ENCODE measurements around the gene RMRP. TPM values are rescaled to one million over a fixed set of nuclear protein-coding genes. Genes with fewer than 3 reads are reported as not detected.

RMRP gene
- total and polyA plus RNA-seq, 10 of the 15 experiments (the other 5 are each of a cell fraction or from before 2014, with no cell fraction given): 12.0 to 42,450 (median 6,418) TPM; not detected in 4

DNA sequence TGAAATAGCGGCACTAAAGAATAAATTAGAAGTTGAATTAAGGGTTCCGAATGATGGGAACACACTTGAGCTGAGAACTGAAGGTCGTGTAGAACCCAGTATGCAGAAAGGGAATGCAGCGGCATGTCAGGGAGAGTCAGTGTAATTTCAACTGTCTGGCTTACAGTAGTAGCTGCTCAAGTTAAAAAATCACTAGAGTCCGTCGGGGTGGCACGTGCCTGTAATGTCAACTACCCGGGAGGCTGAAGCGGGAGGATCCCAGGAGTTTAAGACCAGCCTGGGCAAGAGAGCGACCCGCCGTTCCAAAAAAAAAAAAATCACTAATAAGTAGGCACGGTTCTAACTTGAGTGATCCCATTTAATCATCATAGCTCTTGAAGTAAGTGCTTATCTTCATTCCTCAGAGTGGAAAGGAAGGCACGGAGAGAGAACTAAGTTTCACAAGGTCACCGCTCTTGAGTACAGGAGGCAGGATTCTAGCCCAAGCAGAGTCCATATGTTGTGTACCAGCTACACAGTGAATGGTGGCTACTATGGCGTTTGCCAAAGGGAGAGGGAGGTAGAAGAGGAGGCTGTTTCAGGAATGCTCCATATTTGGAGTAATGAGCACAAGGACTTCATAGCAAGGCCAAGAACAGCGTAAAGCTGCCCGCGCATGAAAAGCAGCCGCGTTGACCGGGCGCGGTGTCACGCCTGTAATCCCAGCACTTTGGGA, 831 bp downstream of the RMRP start:
- CTCF ChIA-PET: interaction anchor here (1.0 to 13.5 kb wide), 13 partner anchors 8 to 99 kb away, joined by 3 to 227 read pairs (median 9); partner anchors contain the start of genes ARHGEF39, CREB3, GBA2 and RGP1
- intact Hi-C loops (cut with micrococcal nuclease; ENCODE audit: unreplicated experiment): loop anchor here (1.0 to 10.0 kb wide), 2 partner anchors 11 to 168 kb away; partner anchors contain the start of genes FAM221B and TMEM8B
- peak overlapping the region; percentile 67 for H3K4me2 ChIP-seq (ENCODE audit: control insufficient read depth, insufficient read depth)
- no peaks in the 10 kb centered on the region for H3K27me3 ChIP-seq (replicated peaks in 1 of 2; ENCODE audit: control insufficient read depth in 2 of 2, insufficient read depth in 2 of 2, low read length in 1 of 2)
- in situ Hi-C loops (cut with MboI): no loop called here
- no peaks in the 10 kb centered on the region for H4K20me1 ChIP-seq (ENCODE audit: control insufficient read depth, insufficient read depth)
- peak overlapping the region; percentile 6; the same call in 1 of the 2 replicates for H3K4me3 ChIP-seq
- peak overlapping the region; percentile 56 for H2AFZ ChIP-seq (ENCODE audit: control insufficient read depth, low read depth, low read length)
- RAD21 ChIA-PET (ENCODE audit: unreplicated experiment): interaction anchor here (0.6 to 5.2 kb wide), 14 partner anchors 9 to 99 kb away, joined by 3 to 60 read pairs (median 5); partner anchors contain the start of genes CREB3, TESK1 and TLN1
- 49% methylated on average over 25 of the region's 25 CpGs for WGBS (ENCODE audit: insufficient coverage, insufficient replicate concordance, low lambda C conversion rate, missing lambda C conversion rate)
- BruUV-seq (replicated peaks): no TSS peak
- SMC1A ChIA-PET (ENCODE audit: uncharacterized antibody, unreplicated experiment): interaction anchor here (1.3 to 12.5 kb wide), 6 partner anchors 10 to 158 kb away, joined by 3 to 145 read pairs (median 10); partner anchors contain the start of genes CREB3, HINT2, SIT1 and TLN1
- TF ChIP-seq, protein P1, sequence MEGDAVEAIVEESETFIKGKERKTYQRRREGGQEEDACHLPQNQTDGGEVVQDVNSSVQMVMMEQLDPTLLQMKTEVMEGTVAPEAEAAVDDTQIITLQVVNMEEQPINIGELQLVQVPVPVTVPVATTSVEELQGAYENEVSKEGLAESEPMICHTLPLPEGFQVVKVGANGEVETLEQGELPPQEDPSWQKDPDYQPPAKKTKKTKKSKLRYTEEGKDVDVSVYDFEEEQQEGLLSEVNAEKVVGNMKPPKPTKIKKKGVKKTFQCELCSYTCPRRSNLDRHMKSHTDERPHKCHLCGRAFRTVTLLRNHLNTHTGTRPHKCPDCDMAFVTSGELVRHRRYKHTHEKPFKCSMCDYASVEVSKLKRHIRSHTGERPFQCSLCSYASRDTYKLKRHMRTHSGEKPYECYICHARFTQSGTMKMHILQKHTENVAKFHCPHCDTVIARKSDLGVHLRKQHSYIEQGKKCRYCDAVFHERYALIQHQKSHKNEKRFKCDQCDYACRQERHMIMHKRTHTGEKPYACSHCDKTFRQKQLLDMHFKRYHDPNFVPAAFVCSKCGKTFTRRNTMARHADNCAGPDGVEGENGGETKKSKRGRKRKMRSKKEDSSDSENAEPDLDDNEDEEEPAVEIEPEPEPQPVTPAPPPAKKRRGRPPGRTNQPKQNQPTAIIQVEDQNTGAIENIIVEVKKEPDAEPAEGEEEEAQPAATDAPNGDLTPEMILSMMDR (IDR thresholded peaks at IDR 0.05 in 2 of 3, conservative IDR thresholded peaks at IDR 0.05 in 1 of 3; ENCODE audit: control insufficient read depth in 2 of 3, extremely low read depth in 1 of 3, insufficient read depth in 1 of 3, low read depth in 3 of 3, low read length in 3 of 3): no peak
- peak in 1 of 2 experiments; percentile 35; a peak in 1 of 4 replicates for TF ChIP-seq BHLHE40 (IDR thresholded peaks at IDR 0.05; ENCODE audit: borderline replicate concordance in 1 of 2, low read depth in 2 of 2, low read length in 1 of 2)
- POLR2A ChIA-PET: interaction anchor here (0.7 to 10.9 kb wide), 11 partner anchors 7 to 157 kb away, joined by 3 to 163 read pairs (median 9); partner anchors contain the start of genes ARHGEF39, CD72, CREB3 and HINT2
- ATAC-seq (no peak), FAIRE-seq (no peak), DNase-seq (ENCODE audit: low read depth, low spot score) (no peak)
- H3K36me3 ChIP-seq (ENCODE audit: control insufficient read depth in 2 of 2, insufficient read depth in 2 of 2, low read length in 1 of 2): peaks cover 3 to 6% of the 10 kb centered on the region in 2 experiments; a peak in 3 of 4 replicates
- peaks cover 21% of the 10 kb centered on the region for H3K79me2 ChIP-seq (ENCODE audit: control insufficient read depth, insufficient read depth, low read length)
- peaks cover 19% of the 10 kb centered on the region for H3K4me1 ChIP-seq (ENCODE audit: control insufficient read depth, insufficient read depth, low read length)
- 0 out of 2 replicates have a peak overlapping the region, but pooled peaks have one; percentile 10 for H3K9ac ChIP-seq (ENCODE audit: control insufficient read depth, insufficient read depth, low read length)
- no peaks in the 10 kb centered on the region for H3K9me3 ChIP-seq (replicated peaks; ENCODE audit: control insufficient read depth, insufficient read depth, low read length)
- H3K27ac ChIP-seq (ENCODE audit: control insufficient read depth, insufficient read depth): no peak overlapping the region; the same call in 1 of the 2 replicates
